Testis (tissue), 2 donors: ENCODE results near the gene LTBP4.

Experiments used
- POLR2A ChIP-seq: fragments of 450-650 bp; IDR thresholded peaks from one replicate; pipeline ENCODE4 v1.6.1; 2017; ENCODE audit warnings: antibody characterized with exemption, mild to moderate bottlenecking, moderate library complexity
- TF ChIP-seq, protein P1 (sequence below), 3 experiments: fragments of 450-650 bp in 2 of 3; fragments of 200-600 bp in 1 of 3; sonication (generic) in 1 of 3; IDR thresholded peaks; one replicate each; pipeline ENCODE4 v1.5.1; 2016 to 2019; ENCODE audit warnings: antibody characterized with exemption in 3 of 3, mild to moderate bottlenecking in 2 of 3, moderate library complexity in 1 of 3

DNA sequence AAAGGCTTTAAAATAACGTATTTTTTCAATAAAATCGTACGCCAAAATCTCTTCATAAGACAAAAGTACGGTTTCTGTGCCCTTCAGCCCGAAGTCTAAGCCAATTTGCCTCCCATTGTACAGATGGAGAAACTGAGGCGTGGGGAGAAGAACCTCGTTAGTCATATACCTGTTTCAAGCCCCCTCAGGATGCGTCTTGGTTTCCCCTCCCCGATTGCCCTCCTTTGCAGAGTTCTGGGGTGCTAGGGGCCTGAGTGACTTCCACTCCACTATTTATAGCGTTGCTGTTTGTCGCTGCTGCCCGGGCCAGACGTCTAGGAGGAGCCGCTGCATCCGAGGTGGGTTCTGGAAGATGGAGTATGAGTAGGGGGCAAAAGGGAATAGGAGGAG lies 2.3 kb upstream of the LTBP4 start:
- TF ChIP-seq, protein P1, sequence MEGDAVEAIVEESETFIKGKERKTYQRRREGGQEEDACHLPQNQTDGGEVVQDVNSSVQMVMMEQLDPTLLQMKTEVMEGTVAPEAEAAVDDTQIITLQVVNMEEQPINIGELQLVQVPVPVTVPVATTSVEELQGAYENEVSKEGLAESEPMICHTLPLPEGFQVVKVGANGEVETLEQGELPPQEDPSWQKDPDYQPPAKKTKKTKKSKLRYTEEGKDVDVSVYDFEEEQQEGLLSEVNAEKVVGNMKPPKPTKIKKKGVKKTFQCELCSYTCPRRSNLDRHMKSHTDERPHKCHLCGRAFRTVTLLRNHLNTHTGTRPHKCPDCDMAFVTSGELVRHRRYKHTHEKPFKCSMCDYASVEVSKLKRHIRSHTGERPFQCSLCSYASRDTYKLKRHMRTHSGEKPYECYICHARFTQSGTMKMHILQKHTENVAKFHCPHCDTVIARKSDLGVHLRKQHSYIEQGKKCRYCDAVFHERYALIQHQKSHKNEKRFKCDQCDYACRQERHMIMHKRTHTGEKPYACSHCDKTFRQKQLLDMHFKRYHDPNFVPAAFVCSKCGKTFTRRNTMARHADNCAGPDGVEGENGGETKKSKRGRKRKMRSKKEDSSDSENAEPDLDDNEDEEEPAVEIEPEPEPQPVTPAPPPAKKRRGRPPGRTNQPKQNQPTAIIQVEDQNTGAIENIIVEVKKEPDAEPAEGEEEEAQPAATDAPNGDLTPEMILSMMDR (IDR thresholded peaks at IDR 0.05) = no peak
- no peak for TF ChIP-seq POLR2A
